HCT116 (cell line): Measurements from ENCODE around the gene ST3GAL3. TPM values are rescaled to one million over a fixed set of nuclear protein-coding genes. Genes with fewer than 3 reads are reported as not detected.

Experiments
- ATAC-seq: fragments of 200-7000 bp; cut with Tn5 transposase; 2 replicates; pipeline ENCODE4 v1.9.1; 2020; ENCODE audit warnings: mild to moderate bottlenecking, moderate library complexity
- BruUV-seq: library from RNA; stranded (reverse); fragments of 400-500 nt; replicated peaks from 2 replicates; lab custom pipeline; 2021; lab: Mats Ljungman, UMichigan
- CTCF ChIA-PET: fragments of 300-600 bp; sonication (Branson Sonifier 250); formaldehyde crosslinking; loops from one replicate; lab custom pipeline; 2021; ENCODE audit warnings: antibody characterized with exemption; lab: Charles Lee
- POLR2A ChIA-PET: fragments of 300-600, 350-600 bp; sonication (Branson Sonifier 250); formaldehyde crosslinking; loops from one replicate; lab custom pipeline; 2021; ENCODE audit warnings: antibody characterized with exemption; lab: Charles Lee
- RAD21 ChIA-PET, 2 experiments: fragments of 300-600 bp; sonication (Branson Sonifier 250); formaldehyde crosslinking; loops; one replicate each; lab custom pipeline; 2023; ENCODE audit warnings: low total read pairs in 2 of 2; ENCODE audit not compliant: uncharacterized antibody in 2 of 2, unreplicated experiment in 2 of 2, low non-redundant PET in 1 of 2; lab: Charles Lee
- DNase-seq: peaks from one replicate; pipeline ENCODE4 v3.0.0-alpha.2; 2010; ENCODE audit warnings: low read depth, low spot score
- H2AFZ ChIP-seq: fragments of 200-600 bp; shearing (Covaris generic), sonication (generic); 2 replicates; pipeline ENCODE4 v1.6.1; 2017; ENCODE audit warnings: low read depth, mixed run types, mixed read lengths, antibody characterized with exemption, low read length; ENCODE audit not compliant: poor library complexity, severe bottlenecking
- H3K27ac ChIP-seq: 2 replicates; pipeline ENCODE4 v1.5.1; 2012; ENCODE audit warnings: low read depth, low read length
- H3K27me3 ChIP-seq: fragments of 200-600 bp; sonication (generic); 2 replicates; pipeline ENCODE4 v1.6.1; 2016; ENCODE audit warnings: mixed run types, low read length, mixed read lengths; ENCODE audit not compliant: insufficient read depth
- H3K36me3 ChIP-seq, 2 experiments: fragments of 200-500 bp in 1 of 2; fragments of 200-600 bp in 1 of 2; sonication (Bioruptor generic) in 1 of 2; sonication (generic) in 1 of 2; 2 replicates each; pipeline versions ENCODE4 v1.5.1 to v1.6.1; 2014 to 2016; ENCODE audit warnings: low read length in 2 of 2, inconsistent platforms in 1 of 2, mixed read lengths in 1 of 2, mixed run types in 1 of 2; ENCODE audit not compliant: insufficient read depth in 2 of 2, control insufficient read depth in 1 of 2
- H3K4me1 ChIP-seq, 2 experiments: fragments of 200-600 bp in 1 of 2; sonication (generic) in 1 of 2; 2 replicates each; pipeline versions ENCODE4 v1.5.1 to v1.6.1; 2012 to 2017; ENCODE audit warnings: low read length in 2 of 2, inconsistent platforms in 1 of 2, mild to moderate bottlenecking in 1 of 2, mixed read lengths in 1 of 2, mixed run types in 1 of 2, moderate library complexity in 1 of 2; ENCODE audit not compliant: insufficient read depth in 2 of 2, control insufficient read depth in 1 of 2
- H3K4me2 ChIP-seq: fragments of 200-600 bp; sonication (generic); 2 replicates; pipeline ENCODE4 v1.6.1; 2017; ENCODE audit warnings: mixed run types, low read length, mixed read lengths
- H3K4me3 ChIP-seq, 2 experiments: fragments of 200-600 bp in 1 of 2; sonication (generic) in 1 of 2; replicated peaks in 1 of 2; 2 replicates each; pipeline ENCODE4 v1.5.1; 2011 to 2016; ENCODE audit warnings: low read length in 2 of 2, control low read depth in 1 of 2, low read depth in 1 of 2, mild to moderate bottlenecking in 1 of 2, mixed read lengths in 1 of 2, mixed run types in 1 of 2
- H3K79me2 ChIP-seq: fragments of 200-600 bp; sonication (generic); 2 replicates; pipeline ENCODE4 v1.6.1; 2017; ENCODE audit warnings: mild to moderate bottlenecking, mixed run types, low read length, moderate library complexity, mixed read lengths; ENCODE audit not compliant: insufficient read depth
- H3K9ac ChIP-seq: fragments of 200-600 bp; sonication (generic); 2 replicates; pipeline ENCODE4 v1.6.1; 2016; ENCODE audit warnings: low read length, mixed read lengths
- H3K9me2 ChIP-seq: fragments of 200-600 bp; sonication (generic), shearing (Covaris generic); 2 replicates; pipeline ENCODE4 v1.6.1; 2017; ENCODE audit warnings: mixed run types, mild to moderate bottlenecking, moderate library complexity; ENCODE audit not compliant: insufficient read depth
- H3K9me3 ChIP-seq, 2 experiments: fragments of 200-500 bp in 1 of 2; fragments of 200-600 bp in 1 of 2; sonication (Bioruptor generic) in 1 of 2; sonication (generic) in 1 of 2; 2 replicates each; pipeline ENCODE4 v1.6.1; 2014 to 2017; ENCODE audit warnings: low read length in 2 of 2, mixed read lengths in 2 of 2, inconsistent platforms in 1 of 2, low read depth in 1 of 2, mild to moderate bottlenecking in 1 of 2, mixed run types in 1 of 2, moderate library complexity in 1 of 2; ENCODE audit not compliant: control insufficient read depth in 1 of 2, insufficient read depth in 1 of 2
- H4K20me1 ChIP-seq: fragments of 200-600 bp; sonication (generic), shearing (Covaris generic); 2 replicates; pipeline ENCODE4 v1.6.1; 2017; ENCODE audit warnings: mixed run types, mild to moderate bottlenecking, moderate library complexity; ENCODE audit not compliant: insufficient read depth
- ATF3 ChIP-seq: IDR thresholded peaks from 2 replicates; pipeline ENCODE4 v1.6.1; 2012
- CBX3 ChIP-seq: IDR thresholded peaks from 2 replicates; pipeline ENCODE4 v1.6.1; 2012; ENCODE audit warnings: low read depth
- CTCF ChIP-seq, 3 experiments: fragments of 200-600 bp in 1 of 3; sonication (generic) in 1 of 3; IDR thresholded peaks in 2 of 3; conservative IDR thresholded peaks in 1 of 3; 2 replicates each; pipeline ENCODE4 v1.5.1; 2012 to 2017; ENCODE audit warnings: low read depth in 2 of 3, low read length in 2 of 3, antibody characterized with exemption in 1 of 3, borderline replicate concordance in 1 of 3, control low read depth in 1 of 3, mild to moderate bottlenecking in 1 of 3, mixed read lengths in 1 of 3, mixed run types in 1 of 3, moderate library complexity in 1 of 3; ENCODE audit not compliant: insufficient read depth in 1 of 3
- EGR1 ChIP-seq: IDR thresholded peaks from 2 replicates; pipeline ENCODE4 v1.6.1; 2012; ENCODE audit warnings: low read depth
- ELF1 ChIP-seq: IDR thresholded peaks from 2 replicates; pipeline ENCODE4 v1.6.1; 2012; ENCODE audit warnings: low read depth, borderline replicate concordance
- EZH2 ChIP-seq: fragments of 200-600 bp; sonication (generic); IDR thresholded peaks from 2 replicates; pipeline ENCODE4 v1.6.1; 2017; ENCODE audit warnings: antibody characterized with exemption, mixed run types
- EZH2phosphoT487 ChIP-seq: fragments of 200-600 bp; IDR thresholded peaks from 2 replicates; pipeline ENCODE4 v1.6.1; 2018; ENCODE audit warnings: antibody characterized with exemption, borderline replicate concordance
- FOSL1 ChIP-seq: IDR thresholded peaks from 2 replicates; pipeline ENCODE4 v1.6.1; 2012; ENCODE audit warnings: low read depth
- JUND ChIP-seq: IDR thresholded peaks from 2 replicates; pipeline ENCODE4 v1.6.1; 2012
- POLR2A ChIP-seq: IDR thresholded peaks from 2 replicates; pipeline ENCODE4 v1.7.0; 2011; ENCODE audit warnings: borderline replicate concordance; ENCODE audit not compliant: insufficient read depth, insufficient read length; ENCODE audit errors: extremely low read depth
- RAD21 ChIP-seq: IDR thresholded peaks from 2 replicates; pipeline ENCODE4 v1.6.1; 2012; ENCODE audit warnings: low read depth, mild to moderate bottlenecking
- REST ChIP-seq: IDR thresholded peaks from 2 replicates; pipeline ENCODE4 v1.6.1; 2012; ENCODE audit warnings: low read depth
- SIN3A ChIP-seq: IDR thresholded peaks from 2 replicates; pipeline ENCODE4 v1.6.1; 2012; ENCODE audit warnings: low read depth
- SP1 ChIP-seq: IDR thresholded peaks from 2 replicates; pipeline ENCODE4 v1.6.1; 2012; ENCODE audit warnings: low read depth
- SRF ChIP-seq: IDR thresholded peaks from 2 replicates; pipeline ENCODE4 v1.6.1; 2012; ENCODE audit warnings: low read depth
- YY1 ChIP-seq: IDR thresholded peaks from 2 replicates; pipeline ENCODE4 v1.6.1; 2011; ENCODE audit warnings: low read length, low read depth, moderate library complexity, mild to moderate bottlenecking; ENCODE audit not compliant: insufficient replicate concordance; ENCODE audit errors: extremely low read depth
- ZBTB33 ChIP-seq: IDR thresholded peaks from 2 replicates; pipeline ENCODE4 v1.6.1; 2011; ENCODE audit warnings: mild to moderate bottlenecking, low read length, moderate library complexity; ENCODE audit not compliant: insufficient replicate concordance; ENCODE audit errors: extremely low read depth
- ZNF274 ChIP-seq: fragments of 200-500 bp; sonication (Bioruptor generic); IDR thresholded peaks from 2 replicates; pipeline ENCODE4 v1.6.1; 2014; ENCODE audit warnings: mild to moderate bottlenecking, low read depth, low read length, inconsistent platforms
- intact Hi-C: fragments of 100-400 bp; cut with micrococcal nuclease; formaldehyde crosslinking; loops from 2 replicates; pipeline ENCODE4 v1.10.0; 2022
- total RNA-seq: library from RNA; stranded (reverse); gene quantifications from one replicate; pipeline ENCODE4 v1.2.1, GENCODE V29; 2021; ENCODE audit not compliant: unreplicated experiment

Gene ST3GAL3
- total RNA-seq, 1 experiment from 2014 or later, result 7.2 TPM

GRCh38 chr1:43719063-43719462 lies 11.7 kb downstream of the ST3GAL3 start:
- Histone ChIP-seq H3K27me3 (no peaks in the 10 kb centered on the region), H3K79me2 (no peaks in the 10 kb centered on the region), H3K36me3 (no peaks in the 10 kb centered on the region), H4K20me1 (no peaks in the 10 kb centered on the region), H3K4me1 (no peaks in the 10 kb centered on the region), H3K4me3 (no peak overlapping the region), H3K9me3 (no peaks in the 10 kb centered on the region), H3K27ac (no peak overlapping the region), H3K4me2 (no peak overlapping the region), H3K9ac (no peak overlapping the region), H2AFZ (no peak overlapping the region), H3K9me2 (no peaks in the 10 kb centered on the region)
- ChIA-PET CTCF (no interaction called here), POLR2A (no interaction called here), RAD21 (no interaction called here)
- no TSS peak for BruUV-seq
- DNase-seq (no peak), ATAC-seq (no peak)
- intact Hi-C loops, result no loop called here
- TF ChIP-seq ELF1 (no peak), JUND (no peak), CTCF (IDR thresholded peaks at IDR 0.05 in 2 of 3, conservative IDR thresholded peaks at IDR 0.05 in 1 of 3; ENCODE audit: borderline replicate concordance in 1 of 3, insufficient read depth in 1 of 3, low read depth in 2 of 3, low read length in 2 of 3) (no peak), SRF (no peak), SIN3A (no peak), EGR1 (no peak), POLR2A (no peak), EZH2 (no peak), RAD21 (no peak), ATF3 (no peak), ZBTB33 (no peak), EZH2phosphoT487 (no peak), CBX3 (no peak), SP1 (no peak), YY1 (no peak), FOSL1 (no peak), REST (no peak), ZNF274 (no peak)
